H1 (cell line): ENCODE results near the gene CBLB. TPM values are rescaled to one million over a fixed set of nuclear protein-coding genes. Genes with fewer than 3 reads are reported as not detected.

Experiments
- CTCF ChIA-PET: fragments of 300-600 bp; sonication (Branson Sonifier 250); formaldehyde crosslinking; loops from one replicate; lab custom pipeline; 2021; ENCODE audit not compliant: partially characterized antibody; lab: Charles Lee
- POLR2A ChIA-PET: fragments of 300-600 bp; sonication (Branson Sonifier 250); formaldehyde crosslinking; loops from one replicate; lab custom pipeline; 2021; ENCODE audit warnings: inconsistent platforms; ENCODE audit not compliant: partially characterized antibody; lab: Charles Lee
- DNase-seq, 2 experiments: peaks; one replicate each; pipeline versions ENCODE4 v3.0.0 to v3.0.0-alpha.2; 2010 to 2022; ENCODE audit warnings: low spot score in 2 of 2, low read depth in 1 of 2, mixed read lengths in 1 of 2
- FAIRE-seq: peaks from 2 replicates; lab custom pipeline; 2011; peaks lifted over from hg19 to GRCh38; lab: Jason Lieb, UNC
- H2AFZ ChIP-seq: 2 replicates; pipeline ENCODE4 v1.8.1; 2012; ENCODE audit warnings: low read length, inconsistent platforms
- H2AK5ac ChIP-seq: 2 replicates; pipeline ENCODE4 v1.6.1; 2013; ENCODE audit warnings: low read depth, low read length
- H2BK120ac ChIP-seq: replicated peaks from 2 replicates; pipeline ENCODE3; 2013; ENCODE audit warnings: low read depth, low read length, inconsistent platforms
- H2BK12ac ChIP-seq: 2 replicates; pipeline ENCODE4 v1.6.1; 2013; ENCODE audit warnings: low read depth, low read length
- H2BK15ac ChIP-seq: 2 replicates; pipeline ENCODE4 v1.6.1; 2013; ENCODE audit warnings: low read length
- H2BK20ac ChIP-seq: 2 replicates; pipeline ENCODE4 v1.6.1; 2013; ENCODE audit warnings: low read length
- H2BK5ac ChIP-seq: 2 replicates; pipeline ENCODE4 v1.6.1; 2013; ENCODE audit warnings: low read depth, low read length
- H3K14ac ChIP-seq: 2 replicates; pipeline ENCODE4 v1.6.1; 2013; ENCODE audit warnings: inconsistent platforms; ENCODE audit not compliant: insufficient read length
- H3K18ac ChIP-seq: 2 replicates; pipeline ENCODE4 v1.6.1; 2013; ENCODE audit warnings: low read length; ENCODE audit errors: extremely low read depth
- H3K23ac ChIP-seq: 2 replicates; pipeline ENCODE4 v1.6.1; 2013; ENCODE audit warnings: inconsistent platforms; ENCODE audit not compliant: insufficient read length
- H3K23me2 ChIP-seq: 2 replicates; pipeline ENCODE4 v1.6.1; 2013; ENCODE audit warnings: low read depth, low read length
- H3K27ac ChIP-seq: 2 replicates; pipeline ENCODE4 v1.6.1; 2011; ENCODE audit warnings: low read depth, low read length, inconsistent platforms
- H3K27me3 ChIP-seq, 4 experiments: replicated peaks in 1 of 4; 1 replicate in 1 of 4; 2 replicates in 3 of 4; pipeline versions ENCODE4 v1.6.1 to v1.8.1; 2011 to 2013; ENCODE audit warnings: low read length in 3 of 4, mild to moderate bottlenecking in 3 of 4, inconsistent platforms in 2 of 4, mixed read lengths in 2 of 4, moderate library complexity in 1 of 4; ENCODE audit not compliant: control insufficient read depth in 3 of 4, insufficient read depth in 3 of 4; ENCODE audit errors: extremely low read depth in 1 of 4
- H3K36me3 ChIP-seq, 4 experiments: 2 replicates each; pipeline versions ENCODE4 v1.6.1 to v1.8.1; 2011 to 2013; ENCODE audit warnings: mild to moderate bottlenecking in 4 of 4, low read length in 3 of 4, moderate library complexity in 2 of 4, control low read depth in 1 of 4, inconsistent platforms in 1 of 4; ENCODE audit not compliant: insufficient read depth in 4 of 4, control insufficient read depth in 2 of 4
- H3K4ac ChIP-seq: replicated peaks from 2 replicates; pipeline ENCODE3; 2013; ENCODE audit warnings: low read length, low read depth, mixed read lengths, inconsistent platforms; ENCODE audit not compliant: insufficient read length
- H3K4me1 ChIP-seq, 4 experiments: replicated peaks in 1 of 4; 1 replicate in 1 of 4; 2 replicates in 3 of 4; pipeline versions ENCODE4 v1.6.1 to v1.8.1; 2011 to 2013; ENCODE audit warnings: low read length in 3 of 4, inconsistent platforms in 2 of 4, mixed read lengths in 1 of 4; ENCODE audit not compliant: insufficient read depth in 4 of 4, control insufficient read depth in 3 of 4
- H3K4me2 ChIP-seq, 2 experiments: 2 replicates each; pipeline versions ENCODE4 v1.6.1 to v1.8.1; 2011 to 2013; ENCODE audit warnings: low read depth in 2 of 2, low read length in 2 of 2, control low read depth in 1 of 2, inconsistent platforms in 1 of 2, mild to moderate bottlenecking in 1 of 2; ENCODE audit not compliant: insufficient read depth in 1 of 2
- H3K4me3 ChIP-seq, 4 experiments: fragments of 200-600, 300-600 bp in 1 of 4; sonication (generic), shearing (Covaris generic), sonication (Bioruptor Twin) in 1 of 4; 2 replicates each; pipeline versions ENCODE4 v1.5.1 to v1.8.1; 2011 to 2016; ENCODE audit warnings: low read length in 4 of 4, low read depth in 3 of 4, control low read depth in 2 of 4, inconsistent platforms in 2 of 4, mild to moderate bottlenecking in 2 of 4, mixed read lengths in 1 of 4, moderate library complexity in 1 of 4; ENCODE audit not compliant: insufficient read depth in 2 of 4; ENCODE audit errors: extremely low read depth in 1 of 4
- H3K56ac ChIP-seq: replicated peaks from 2 replicates; pipeline ENCODE3; 2013; ENCODE audit warnings: low read depth, mild to moderate bottlenecking, mixed read lengths, low read length, inconsistent platforms; ENCODE audit not compliant: insufficient read length
- H3K79me1 ChIP-seq: 2 replicates; pipeline ENCODE4 v1.6.1; 2013; ENCODE audit warnings: low read depth, low read length, control low read depth
- H3K79me2 ChIP-seq, 2 experiments: 2 replicates each; pipeline versions ENCODE4 v1.6.1 to v1.8.1; 2012 to 2013; ENCODE audit warnings: low read length in 2 of 2, mild to moderate bottlenecking in 2 of 2, inconsistent platforms in 1 of 2; ENCODE audit not compliant: insufficient read depth in 2 of 2, control insufficient read depth in 1 of 2
- H3K9ac ChIP-seq, 4 experiments: replicated peaks in 1 of 4; 1 replicate in 1 of 4; 2 replicates in 3 of 4; pipeline versions ENCODE4 v1.6.1 to v1.8.1; 2011 to 2013; ENCODE audit warnings: low read depth in 3 of 4, low read length in 3 of 4, control low read depth in 2 of 4, mild to moderate bottlenecking in 2 of 4, moderate library complexity in 2 of 4, inconsistent platforms in 1 of 4; ENCODE audit errors: extremely low read depth in 1 of 4
- H3K9me3 ChIP-seq, 2 experiments: 2 replicates each; pipeline versions ENCODE4 v1.6.1 to v1.8.1; 2012 to 2013; ENCODE audit warnings: mild to moderate bottlenecking in 2 of 2, moderate library complexity in 2 of 2, control low read depth in 1 of 2, inconsistent platforms in 1 of 2, low read depth in 1 of 2, low read length in 1 of 2, mixed read lengths in 1 of 2; ENCODE audit not compliant: insufficient read depth in 2 of 2
- H4K20me1 ChIP-seq, 2 experiments: replicated peaks in 1 of 2; 2 replicates each; pipeline versions ENCODE3 to v1.8.1; 2011 to 2013; ENCODE audit warnings: inconsistent platforms in 2 of 2, low read length in 2 of 2, mild to moderate bottlenecking in 1 of 2; ENCODE audit not compliant: insufficient read depth in 2 of 2, control insufficient read depth in 1 of 2
- H4K5ac ChIP-seq: 2 replicates; pipeline ENCODE4 v1.6.1; 2013; ENCODE audit warnings: low read length, low read depth, mixed read lengths, inconsistent platforms; ENCODE audit not compliant: insufficient read length
- H4K8ac ChIP-seq: 2 replicates; pipeline ENCODE4 v1.8.0; 2013; ENCODE audit warnings: mild to moderate bottlenecking, moderate library complexity, low read length, inconsistent platforms; ENCODE audit not compliant: insufficient read depth; ENCODE audit errors: extremely low read depth
- H4K91ac ChIP-seq: replicated peaks from 2 replicates; pipeline ENCODE3; 2013; ENCODE audit warnings: low read length, mixed read lengths, inconsistent platforms; ENCODE audit not compliant: insufficient read length
- SP2 ChIP-seq: IDR thresholded peaks from 2 replicates; pipeline ENCODE4 v1.6.1; 2012; ENCODE audit warnings: mild to moderate bottlenecking, low read length, inconsistent platforms
- TEAD4 ChIP-seq: IDR thresholded peaks from 2 replicates; pipeline ENCODE4 v1.6.1; 2012; ENCODE audit warnings: low read depth, low read length, inconsistent platforms, mixed read lengths
- WGBS, 2 experiments: shearing (Covaris generic) in 1 of 2; methylation state at CpG; one replicate each; pipeline versions ENCODE4 v1.1.6 to v1.1.7; 2013 to 2015; ENCODE audit warnings: low lambda C conversion rate in 2 of 2, mixed read lengths in 2 of 2, inconsistent platforms in 1 of 2, low coverage in 1 of 2, missing lambda C conversion rate in 1 of 2; ENCODE audit not compliant: insufficient replicate concordance in 2 of 2, insufficient coverage in 1 of 2, insufficient read length in 1 of 2; ENCODE audit errors: extremely low coverage in 1 of 2, missing lambda C conversion rate in 1 of 2; 5-methylcytosine and 5-hydroxymethylcytosine counted together
- polyA plus RNA-seq, 7 experiments: library from polyadenylated mRNA; depleted of rRNA in 3 of 7; stranded (reverse) in 5 of 7; unstranded in 2 of 7; fragments of >200 nt in 5 of 7; fragments of 200-250 nt in 2 of 7; gene quantifications; 1 replicate in 5 of 7; 2 replicates in 1 of 7; 4 replicates in 1 of 7; pipeline versions ENCODE4 v1.2.1 to v1.2.3, GENCODE V29; 2011 to 2013; ENCODE audit warnings: missing spikeins in 2 of 7, mixed read lengths in 2 of 7
- total RNA-seq: library from RNA; stranded (reverse); fragmentation: NEBNext Ultra II Directional; extraction: Animal tissue kit (Norgen Biotek cat#: 25700); gene quantifications from 2 replicates; pipeline ENCODE4 v1.2.1, GENCODE V29; 2021

CBLB gene
- total and polyA plus RNA-seq, 2 of the 8 experiments (the other 6 are each of a cell fraction or from before 2014, with no cell fraction given) = 14.5 to 26.0 TPM

DNA sequence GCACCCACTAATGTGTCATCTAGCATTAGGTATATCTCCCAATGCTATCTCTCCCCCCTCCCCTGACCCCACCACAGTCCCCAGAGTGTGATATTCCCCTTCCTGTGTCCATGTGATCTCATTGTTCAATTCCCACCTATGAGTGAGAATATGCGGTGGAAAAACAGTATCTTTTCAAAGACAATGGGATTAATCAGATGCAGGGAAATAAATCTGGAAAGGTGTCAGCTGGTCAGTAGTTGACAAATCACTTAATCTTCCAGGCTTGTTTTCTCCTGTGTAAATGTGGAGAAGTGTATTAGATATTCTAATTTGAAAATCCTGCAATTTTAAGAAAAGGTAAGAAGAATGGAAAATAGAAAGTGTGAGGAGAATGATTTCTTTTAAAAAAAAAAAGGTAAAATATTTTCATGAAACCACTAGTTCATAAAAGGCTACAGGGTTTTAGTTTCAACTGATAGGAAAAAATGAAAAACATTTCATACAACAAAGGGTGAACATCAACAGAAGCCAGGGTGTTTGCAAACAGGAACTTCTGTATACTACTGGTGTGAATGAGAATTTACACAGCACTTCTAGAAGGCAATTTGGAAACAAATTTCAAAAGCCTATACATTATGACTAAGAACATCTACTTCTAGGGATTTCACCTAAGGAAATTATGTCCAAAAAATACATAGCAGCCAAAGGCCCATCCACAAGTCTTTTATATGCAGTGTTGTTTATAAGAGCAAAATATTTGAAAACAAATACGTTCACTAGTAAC is 113.5 kb downstream of the CBLB start:
- TF ChIP-seq SP2 (no peak), TEAD4 (no peak)
- TF ChIP-seq, all 59 proteins: peak for 0
- Histone ChIP-seq H3K4me1 (no peaks in the 10 kb centered on the region), H2AK5ac (no peak overlapping the region), H3K14ac (no peak overlapping the region), H2BK12ac (no peak overlapping the region), H2BK120ac (no peak overlapping the region), H2AFZ (no peak overlapping the region), H4K8ac (no peak overlapping the region), H4K91ac (no peak overlapping the region), H4K5ac (no peak overlapping the region), H2BK15ac (no peak overlapping the region), H3K56ac (no peak overlapping the region), H3K9ac (no peak overlapping the region), H2BK20ac (no peak overlapping the region), H3K27me3 (no peaks in the 10 kb centered on the region), H3K9me3 (no peaks in the 10 kb centered on the region), H3K4ac (no peak overlapping the region), H3K23ac (no peak overlapping the region), H3K27ac (no peak overlapping the region), H3K23me2 (no peaks in the 10 kb centered on the region), H3K79me2 (no peaks in the 10 kb centered on the region; a peak in 2 of 4 replicates), H3K79me1 (no peaks in the 10 kb centered on the region), H2BK5ac (no peak overlapping the region), H4K20me1 (no peaks in the 10 kb centered on the region), H3K4me3 (no peak overlapping the region), H3K18ac (no peak overlapping the region), H3K36me3 (peaks cover 0 to 11% (median 0%) of the 10 kb centered on the region in 4 experiments; a peak in 1 of 8 replicates), H3K4me2 (no peak overlapping the region)
- POLR2A ChIA-PET = no interaction called here
- no peak for DNase-seq
- FAIRE-seq = no peak
- WGBS, 2 experiments = 89% methylated on average over 2 of the region's 2 CpGs; no CpG with 5 or more reads in 1 of the 2 experiments
- CTCF ChIA-PET = no interaction called here
